Heart right ventricle (tissue), 16 donors: Measurements from ENCODE around the gene SLC35E3. TPM values are rescaled to one million over a fixed set of nuclear protein-coding genes. Genes with fewer than 3 reads are reported as not detected.
A peak's percentile ranks its signal among the peaks of the same experiment; 100 is the strongest.

ENCODE experiments used
- ATAC-seq, 8 donors: fragments of 200-7000 bp; cut with Tn5 transposase; one replicate each; pipeline ENCODE4 v1.9.1; 2020; ENCODE audit warnings: mild to moderate bottlenecking in 8 of 8, moderate library complexity in 8 of 8, moderate number of reproducible peaks in 1 of 8
- DNase-seq, 2 donors: peaks; one replicate each; pipeline ENCODE4 v3.0.0-alpha.2; 2020
- H3K27ac ChIP-seq, 10 donors: fragments of 200-600 bp; sonication (generic) in 2 of 10; one replicate each; pipeline versions ENCODE4 v1.5.0 to v1.8.0; 2020 to 2022; ENCODE audit warnings: mild to moderate bottlenecking in 3 of 10
- H3K27me3 ChIP-seq, 7 donors: fragments of 200-600 bp; one replicate each; pipeline ENCODE4 v1.8.0; 2021 to 2022; ENCODE audit warnings: mild to moderate bottlenecking in 2 of 7
- H3K36me3 ChIP-seq, 9 donors: fragments of 200-600 bp; sonication (generic) in 1 of 9; one replicate each; pipeline versions ENCODE4 v1.5.0 to v1.8.0; 2020 to 2022; ENCODE audit warnings: mild to moderate bottlenecking in 2 of 9
- H3K4me1 ChIP-seq, 9 donors: fragments of 200-600 bp; sonication (generic) in 1 of 9; one replicate each; pipeline versions ENCODE4 v1.5.0 to v1.8.0; 2020 to 2022; ENCODE audit warnings: mild to moderate bottlenecking in 4 of 9
- H3K4me3 ChIP-seq, 10 donors: fragments of 200-600 bp; sonication (generic) in 2 of 10; one replicate each; pipeline versions ENCODE4 v1.5.0 to v1.8.0; 2020 to 2022; ENCODE audit warnings: mild to moderate bottlenecking in 7 of 10, moderate library complexity in 2 of 10
- H3K9me3 ChIP-seq, 11 donors: fragments of 200-600 bp in 10 of 11; sonication (generic) in 2 of 11; one replicate each; pipeline versions ENCODE4 v1.5.0 to v1.8.0; 2013 to 2022; ENCODE audit warnings: mild to moderate bottlenecking in 2 of 11, control low read depth in 1 of 11, moderate library complexity in 1 of 11
- WGBS, 2 donors: extraction: QIAGEN DNeasy Blood & Tissue Kit; methylation state at CpG; one replicate each; pipeline ENCODE4 v1.1.7; 2013; ENCODE audit warnings: inconsistent platforms in 1 of 2; 5-methylcytosine and 5-hydroxymethylcytosine counted together
- intact Hi-C, 10 donors: fragments of 100-400 bp; cut with DNase I; formaldehyde crosslinking; loops; one replicate each; pipeline versions ENCODE4 v1.11.1 to v1.14.2; 2022
- long read RNA-seq, 3 donors: library from polyadenylated mRNA; unstranded; transcript quantifications; one replicate each; pipeline ENCODE4 v2.0.0, GENCODE V29; 2020 to 2021
- polyA plus RNA-seq, 2 donors: library from polyadenylated mRNA; stranded (reverse); fragments of 200-250 nt; gene quantifications; one replicate each; pipeline ENCODE4 v1.2.3, GENCODE V29; 2013
- total RNA-seq, 10 donors: library from RNA; stranded (reverse); fragmentation: NEBNext Ultra II Directional in 3 of 10; extraction: Animal tissue kit (Norgen Biotek cat#: 25700) in 3 of 10; gene quantifications; one replicate each; pipeline versions ENCODE4 v1.2.1 to v1.2.4, GENCODE V29; 2021 to 2023
- TF ChIP-seq, protein P1 (sequence below), 9 donors: fragments of 200-600 bp; sonication (generic) in 2 of 9; IDR thresholded peaks; one replicate each; pipeline versions ENCODE4 v1.5.0 to v1.8.0; 2021 to 2022; ENCODE audit warnings: antibody characterized with exemption in 9 of 9, mild to moderate bottlenecking in 5 of 9, moderate library complexity in 1 of 9
- donor health status: Arrhythmogenic right ventricular cardiomyopathy.
- donor health status: ischemic (EF 13 %, LVEDD 7.1; RV severe dilation, severe dysfunction).
- donor health status: healthy with polysubstance abuse.
- donor health status: DM: no; HTN: yes; CAD: no.
- donor health status: DM: no; HTN: no; CAD: no.
- donor health status: ischemic (EF 25% LVEDD 6.9; RV normal size, moderate dysfunction).
- donor health status: ischemic (EF 25% LVEDD 5.7; RV mildly dilated, moderate dysfunction).
- donor health status: healthy.
- donor health status: DM: yes; HTN: yes; CAD: no.
- donor health status: Ischemic cardiomyopathy.
- donor health status: ischemic (EF 35%, LVEDD 5.7; RV mildly dilated, moderate dysfunction).
- donor health status: nonischemic (EF 11% LVEDD 7.7; RV severe dilation, severe dysfunction).
- donor health status: DM: yes; HTN: yes; CAD: no.
- donor health status: PGD.
- donor health status: ischemic (EF 29% LVEDD 5.4; RV normal size, mild dysfunction).
- donor health status: nonischemic (EF 23%, LVEDD 6.1; RV moderate dilation, normal function).

SLC35E3 gene
- total RNA-seq = 1 to 10 TPM; 4.3 to 8.9 (median 6.6) TPM
- polyA plus RNA-seq = 1 to 10 TPM; 1.8 to 5.8 TPM
- long read RNA-seq, donor 1, full-length matches to known transcripts = 4 of 5 reads
- long read RNA-seq, donor 1, partial matches to known transcripts = 0 of 5 reads
- long read RNA-seq, donor 1, other reads (novel, unspliced or antisense) = 1 of 5 reads
- long read RNA-seq, donor 2, full-length matches to known transcripts = 14 of 18 reads
- long read RNA-seq, donor 2, partial matches to known transcripts = 1 of 18 reads
- long read RNA-seq, donor 2, other reads (novel, unspliced or antisense) = 3 of 18 reads
- long read RNA-seq, donor 3, full-length matches to known transcripts = 17 of 20 reads
- long read RNA-seq, donor 3, partial matches to known transcripts = 0 of 20 reads
- long read RNA-seq, donor 3, other reads (novel, unspliced or antisense) = 3 of 20 reads

DNA sequence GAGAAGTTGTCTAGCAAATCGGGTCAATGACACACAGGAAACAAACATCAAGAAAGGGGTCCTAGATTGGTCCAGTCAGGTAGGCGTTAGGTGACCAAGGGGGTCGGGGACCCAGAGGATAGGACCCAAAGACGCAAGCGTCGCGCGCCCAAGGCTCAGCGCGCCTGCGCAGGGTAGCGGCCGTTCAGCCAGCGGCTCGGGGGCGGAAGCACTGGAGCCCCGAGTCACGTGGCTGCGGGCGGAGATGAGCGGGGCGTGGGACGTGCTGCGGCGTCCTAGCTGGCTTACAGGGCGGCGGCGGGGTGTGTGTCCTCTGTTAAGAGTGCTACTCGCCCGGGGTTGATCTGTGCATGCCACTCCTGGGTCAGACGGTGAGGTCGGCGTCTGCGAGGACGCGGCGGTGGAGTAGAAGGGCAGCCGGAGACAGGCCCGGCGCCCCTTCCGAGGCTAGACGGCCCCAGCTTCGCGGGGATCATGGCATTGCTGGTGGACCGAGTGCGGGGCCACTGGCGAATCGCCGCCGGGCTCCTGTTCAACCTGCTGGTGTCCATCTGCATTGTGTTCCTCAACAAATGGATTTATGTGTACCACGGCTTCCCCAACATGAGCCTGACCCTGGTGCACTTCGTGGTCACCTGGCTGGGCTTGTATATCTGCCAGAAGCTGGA is at the start of gene SLC35E3:
SLC35E3 (plus strand) TSS at position 273 of the 668 bp plus-strand sequence; CDS start at position 475, 202 bp downstream.
- Histone ChIP-seq H3K27me3 (no peaks in the 10 kb centered on the region), H3K4me3 (peak within 1 kb of the TSS; percentile 62 to 88 (median 72)), H3K4me1 (peaks cover 0 to 29% (median 17%) of the 10 kb centered on the region in 9 donors), H3K27ac (peak within 1 kb of the TSS; percentile 41 to 89 (median 79)), H3K36me3 (peaks cover 0 to 51% (median 4%) of the 10 kb centered on the region in 9 donors), H3K9me3 (no peaks in the 10 kb centered on the region)
- TF ChIP-seq, protein P1, sequence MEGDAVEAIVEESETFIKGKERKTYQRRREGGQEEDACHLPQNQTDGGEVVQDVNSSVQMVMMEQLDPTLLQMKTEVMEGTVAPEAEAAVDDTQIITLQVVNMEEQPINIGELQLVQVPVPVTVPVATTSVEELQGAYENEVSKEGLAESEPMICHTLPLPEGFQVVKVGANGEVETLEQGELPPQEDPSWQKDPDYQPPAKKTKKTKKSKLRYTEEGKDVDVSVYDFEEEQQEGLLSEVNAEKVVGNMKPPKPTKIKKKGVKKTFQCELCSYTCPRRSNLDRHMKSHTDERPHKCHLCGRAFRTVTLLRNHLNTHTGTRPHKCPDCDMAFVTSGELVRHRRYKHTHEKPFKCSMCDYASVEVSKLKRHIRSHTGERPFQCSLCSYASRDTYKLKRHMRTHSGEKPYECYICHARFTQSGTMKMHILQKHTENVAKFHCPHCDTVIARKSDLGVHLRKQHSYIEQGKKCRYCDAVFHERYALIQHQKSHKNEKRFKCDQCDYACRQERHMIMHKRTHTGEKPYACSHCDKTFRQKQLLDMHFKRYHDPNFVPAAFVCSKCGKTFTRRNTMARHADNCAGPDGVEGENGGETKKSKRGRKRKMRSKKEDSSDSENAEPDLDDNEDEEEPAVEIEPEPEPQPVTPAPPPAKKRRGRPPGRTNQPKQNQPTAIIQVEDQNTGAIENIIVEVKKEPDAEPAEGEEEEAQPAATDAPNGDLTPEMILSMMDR (IDR thresholded peaks at IDR 0.05) = no peak
- WGBS, 2 donors = 1% methylated on average over 52 of the region's 52 CpGs
- DNase-seq = peak; percentile 91 to 94
- peak; percentile 100 for ATAC-seq
- intact Hi-C loops = loop anchor here in 6 of 10 donors (1.0 to 10.0 kb wide), 4 partner anchors 59 to 62 kb away; partner anchors contain the start of gene MDM2 (in 5 of the 6)

DNA sequence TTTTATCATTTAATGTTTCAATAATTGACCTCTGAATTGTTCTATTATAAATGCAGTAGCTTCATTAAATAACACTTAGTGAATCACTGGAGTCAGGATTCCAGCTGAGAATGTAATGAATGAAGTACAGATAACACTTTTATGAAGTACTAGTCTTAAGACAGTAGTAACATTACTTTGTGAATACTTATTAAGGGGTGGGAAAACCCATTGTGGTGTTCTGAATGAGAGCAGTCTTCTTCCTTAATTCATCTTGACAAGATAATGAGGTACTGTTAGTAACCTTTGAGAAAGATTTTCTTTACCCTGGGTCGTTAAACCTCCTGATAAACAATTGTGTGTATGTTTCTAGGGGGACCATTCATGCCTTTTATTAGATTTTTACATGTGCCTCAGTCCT is 46.5 kb upstream of the SLC35E3 start:
- H3K27ac ChIP-seq = no peak overlapping the region

DNA sequence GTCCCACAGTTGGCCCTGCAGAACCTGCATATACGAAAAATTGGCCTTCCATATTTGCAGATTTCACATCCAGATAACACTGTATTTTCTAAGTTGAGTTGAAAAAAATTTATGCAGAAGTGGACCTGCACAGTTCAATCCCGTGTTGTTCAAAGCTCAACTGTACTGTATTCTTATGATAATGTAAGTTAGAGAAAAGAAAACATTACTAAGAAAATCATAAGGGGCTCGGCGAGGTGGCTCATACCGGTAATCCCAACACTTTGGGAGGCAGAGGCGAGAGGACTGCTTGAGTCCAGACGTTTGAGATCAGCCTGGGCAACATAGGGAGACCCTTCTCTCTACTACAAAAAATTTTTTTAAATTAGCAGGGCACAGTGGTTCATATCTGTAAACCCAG is 18.2 kb upstream of the SLC35E3 start:
- intact Hi-C loops = loop anchor here in 1 of 10 donors (10.0 kb wide), 1 partner anchor 87 kb away; no protein-coding TSS in a partner anchor
- Histone ChIP-seq H3K9me3 (no peaks in the 10 kb centered on the region), H3K4me1 (no peaks in the 10 kb centered on the region), H3K27me3 (no peaks in the 10 kb centered on the region), H3K27ac (no peak overlapping the region), H3K36me3 (peaks cover 0 to 97% (median 30%) of the 10 kb centered on the region in 9 donors), H3K4me3 (no peak overlapping the region)
- WGBS, 2 donors = 94 to 95% methylated on average over 7 of the region's 7 CpGs
- DNase-seq (no peak), ATAC-seq (no peak)
- TF ChIP-seq, protein P1 (IDR thresholded peaks at IDR 0.05) = no peak

More for the DNA sequence above, 46.5 kb upstream of the SLC35E3 start:
- Histone ChIP-seq H3K9me3 (no peaks in the 10 kb centered on the region), H3K27me3 (no peaks in the 10 kb centered on the region), H3K4me3 (no peak overlapping the region), H3K4me1 (no peaks in the 10 kb centered on the region), H3K36me3 (peaks cover 0 to 100% (median 42%) of the 10 kb centered on the region in 9 donors)
- DNase-seq (no peak), ATAC-seq (no peak)
- 75 to 89% methylated on average over 1 of the region's 1 CpG for WGBS, 2 donors
- intact Hi-C loops = no loop called here
- TF ChIP-seq, protein P1 (IDR thresholded peaks at IDR 0.05) = no peak

DNA sequence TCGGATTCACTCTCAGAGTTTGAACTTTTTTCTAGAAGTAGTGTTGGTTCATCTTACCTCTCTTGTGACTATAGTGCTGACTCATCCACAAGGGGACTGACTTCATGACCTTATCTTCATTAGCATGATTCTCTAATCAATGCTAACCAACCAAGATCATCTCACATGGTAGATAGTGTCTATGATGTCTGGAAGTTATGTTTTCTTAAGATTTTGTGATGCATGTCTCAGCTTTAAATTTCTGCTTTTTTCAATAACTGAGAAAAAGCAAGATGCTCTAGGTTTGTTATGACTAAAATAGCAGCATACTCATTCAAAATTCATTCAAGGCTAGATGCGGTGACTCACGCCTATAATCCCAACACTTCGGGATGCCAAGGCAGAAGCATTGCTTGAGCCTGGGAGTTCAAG is 12.3 kb upstream of the SLC35E3 start:
- no peaks in the 10 kb centered on the region for H3K9me3 ChIP-seq
- no peak overlapping the region for H3K4me3 ChIP-seq
- DNase-seq = no peak
- H3K27me3 ChIP-seq = no peaks in the 10 kb centered on the region
- WGBS, 2 donors = 89 to 97% methylated on average over 4 of the region's 4 CpGs
- TF ChIP-seq, protein P1 (IDR thresholded peaks at IDR 0.05) = no peak
- intact Hi-C loops = no loop called here
- no peak for ATAC-seq
- H3K27ac ChIP-seq = no peak overlapping the region
- no peaks in the 10 kb centered on the region for H3K4me1 ChIP-seq
- H3K36me3 ChIP-seq = peaks cover 0 to 99% (median 51%) of the 10 kb centered on the region in 9 donors
